HG02759 (cell line): ENCODE results near the gene QSOX2.
"Not testable (repeated sequence)": the region's sequence is repeated elsewhere in the genome, so short reads cannot be mapped to it uniquely, and the experiment has no call there.

Experiments
- ATAC-seq: cut with Tn5 transposase; IDR thresholded peaks from one replicate; pipeline ENCODE4 v1.9.1; 2021; ENCODE audit warnings: mild to moderate bottlenecking, moderate library complexity; ENCODE audit not compliant: unreplicated experiment

Gene QSOX2

GRCh38 chr9:136239135-136239982 is 6.3 kb downstream of the QSOX2 start:
- no peak for ATAC-seq

DNA sequence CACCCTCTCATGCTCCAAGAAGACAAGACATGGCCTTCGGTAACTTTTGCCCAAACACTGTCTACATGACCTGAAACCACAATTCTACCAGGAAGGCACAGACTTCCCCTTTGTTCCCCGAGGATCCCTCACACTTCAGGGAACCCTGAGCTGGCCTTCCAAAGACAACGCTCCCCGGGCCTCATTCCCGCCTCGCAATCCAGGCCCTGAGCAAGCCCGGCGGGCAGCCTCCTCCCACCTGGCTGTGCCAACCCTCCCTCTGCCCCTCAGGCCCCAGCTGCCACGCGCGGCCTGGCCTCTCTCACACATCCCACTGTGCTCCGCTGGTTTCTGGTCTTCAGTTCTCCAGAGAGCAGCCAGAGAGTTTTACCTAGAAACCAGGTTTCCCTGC is 7.3 kb downstream of the QSOX2 start:
- ATAC-seq, result no peak

DNA sequence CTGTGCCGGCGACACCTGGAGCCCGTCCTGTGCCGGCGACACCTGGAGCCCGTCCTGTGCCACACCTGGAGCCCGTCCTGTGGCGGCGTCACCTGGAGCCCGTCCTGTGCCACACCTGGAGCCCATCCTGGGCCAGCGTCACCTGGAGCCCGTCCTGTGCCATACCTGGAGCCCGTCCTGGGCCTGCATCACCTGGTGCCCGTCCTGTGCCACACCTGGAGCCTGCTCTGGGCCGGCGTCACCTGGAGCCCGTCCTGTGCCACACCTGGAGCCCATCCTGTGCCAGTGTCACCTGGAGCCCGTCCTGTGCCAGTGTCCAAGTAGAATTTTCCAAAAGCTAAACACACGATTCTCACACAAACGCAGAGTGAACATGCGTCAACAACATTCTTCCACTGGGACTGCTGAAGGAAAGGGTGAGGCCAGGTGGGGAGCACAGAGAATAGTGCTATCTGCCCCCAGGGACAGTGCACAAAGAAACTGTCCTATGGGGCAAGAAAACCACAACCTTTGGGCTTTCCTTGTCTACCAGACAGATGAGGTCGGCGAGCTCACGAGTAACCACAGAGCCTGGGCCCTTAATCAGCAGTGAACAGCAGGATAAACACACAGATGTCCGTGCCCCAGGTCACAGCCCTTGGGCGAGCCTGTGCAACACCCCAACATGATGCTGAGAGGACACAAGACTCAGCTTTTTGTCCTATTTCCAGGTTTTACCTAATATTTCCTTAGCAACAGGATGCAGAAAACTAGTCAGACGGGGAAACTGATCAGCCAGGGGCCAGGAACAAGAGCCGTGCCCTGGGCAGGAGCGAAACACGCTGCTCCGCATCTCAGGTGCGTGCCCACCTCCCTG is 7.9 kb downstream of the QSOX2 start:
- ATAC-seq, result no peak

DNA sequence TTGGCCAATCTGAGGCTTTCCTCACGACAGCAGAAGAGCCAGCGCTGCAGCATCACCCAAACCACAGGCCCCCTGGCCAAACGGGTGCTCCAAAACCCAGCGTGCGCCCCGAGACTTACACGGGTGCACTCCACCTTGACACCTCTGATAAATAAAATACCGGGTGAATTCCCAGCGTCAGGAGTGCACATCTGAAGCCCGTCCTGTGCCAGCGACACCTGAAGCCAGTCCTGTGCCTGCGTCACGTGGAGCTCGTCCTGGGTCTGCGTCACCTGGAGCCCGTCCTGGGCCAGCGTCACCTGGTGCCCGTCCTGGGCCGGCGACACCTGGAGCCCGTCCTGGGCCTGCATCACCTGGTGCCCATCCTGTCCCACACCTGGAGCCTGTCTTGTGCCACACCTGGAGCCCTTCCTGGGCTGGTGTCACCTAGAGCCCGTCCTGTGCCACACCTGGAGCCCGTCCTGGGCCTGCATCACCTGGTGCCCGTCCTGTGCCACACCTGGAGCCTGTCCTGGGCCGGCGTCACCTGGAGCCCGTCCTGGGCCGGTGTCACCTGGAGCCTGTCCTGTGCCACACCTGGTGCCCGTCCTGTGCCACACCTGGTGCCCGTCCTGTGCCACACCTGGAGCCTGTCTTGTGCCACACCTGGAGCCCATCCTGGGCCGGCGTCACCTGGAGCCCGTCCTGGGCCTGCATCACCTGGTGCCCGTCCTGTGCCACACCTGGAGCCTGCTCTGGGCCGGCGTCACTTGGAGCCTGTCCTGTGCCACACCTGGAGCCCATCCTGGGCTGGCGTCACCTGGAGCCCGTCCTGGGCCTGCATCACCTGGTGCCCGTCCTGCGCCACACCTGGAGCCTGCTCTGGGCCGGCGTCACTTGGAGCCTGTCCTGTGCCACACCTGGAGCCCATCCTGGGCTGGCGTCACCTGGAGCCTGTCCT is 8.9 kb downstream of the QSOX2 start:
- ATAC-seq, result not testable (repeated sequence)

DNA sequence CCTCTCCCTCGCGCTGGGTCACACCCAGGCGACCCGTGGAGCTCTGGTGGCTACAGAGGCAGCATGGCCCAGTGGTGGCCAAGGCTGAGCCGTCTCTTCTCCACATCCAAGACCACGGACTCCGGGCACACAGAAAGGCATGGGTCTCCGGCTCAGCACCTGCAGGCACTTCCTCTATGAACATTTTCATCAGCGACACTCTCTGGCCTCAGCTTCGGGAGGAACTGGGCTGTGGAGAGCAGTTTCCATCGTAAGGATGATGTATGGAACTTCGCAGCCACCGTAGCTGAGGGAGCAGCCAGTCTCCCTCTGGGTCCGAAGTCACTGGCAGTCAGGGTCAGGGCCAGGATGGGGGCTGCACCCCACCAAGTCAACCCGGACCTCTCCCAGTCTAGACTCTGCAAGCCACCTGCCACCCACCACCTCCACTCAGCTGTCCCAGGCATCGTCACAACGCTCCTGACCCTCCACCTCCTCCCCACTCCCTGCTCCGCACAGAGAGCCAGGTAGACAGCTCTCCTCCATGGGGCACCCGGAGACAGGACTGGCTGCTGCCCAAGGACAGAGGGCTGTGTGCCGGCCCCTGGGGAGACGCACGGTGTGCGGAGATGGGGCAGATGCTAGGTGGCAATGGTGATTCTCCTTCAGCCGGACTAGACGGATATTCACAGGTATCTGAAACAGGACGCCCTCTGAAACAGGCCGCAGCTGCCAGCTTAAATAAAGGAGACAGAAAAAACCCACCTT is 9.7 kb downstream of the QSOX2 start:
- ATAC-seq, result no peak

DNA sequence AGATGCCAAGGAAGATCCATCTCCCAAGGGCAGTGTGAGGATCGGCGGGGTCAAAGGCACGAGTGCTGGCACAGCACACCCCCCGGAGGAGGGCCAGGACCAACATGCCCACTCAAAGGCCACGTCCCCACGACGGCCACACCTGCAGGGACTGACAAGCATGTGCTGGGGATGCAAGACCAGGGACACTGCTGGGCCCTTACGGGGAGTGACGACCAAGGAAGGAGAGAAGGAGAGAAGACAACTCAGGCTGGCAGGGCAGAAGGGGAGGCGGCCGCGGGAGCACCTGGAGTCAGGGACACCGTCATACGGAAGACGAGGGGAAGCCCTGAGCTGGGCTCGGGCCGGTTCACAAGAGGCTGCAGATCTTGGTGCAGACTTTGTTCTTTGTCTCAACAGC is 10.4 kb downstream of the QSOX2 start:
- no peak for ATAC-seq

GRCh38 chr9:136234597-136234996 is 11.0 kb downstream of the QSOX2 start:
- ATAC-seq, result no peak

- ATAC-seq, result no peak
These were observed 11.7 kb downstream of the QSOX2 start for GRCh38 chr9:136233868-136234267.

DNA sequence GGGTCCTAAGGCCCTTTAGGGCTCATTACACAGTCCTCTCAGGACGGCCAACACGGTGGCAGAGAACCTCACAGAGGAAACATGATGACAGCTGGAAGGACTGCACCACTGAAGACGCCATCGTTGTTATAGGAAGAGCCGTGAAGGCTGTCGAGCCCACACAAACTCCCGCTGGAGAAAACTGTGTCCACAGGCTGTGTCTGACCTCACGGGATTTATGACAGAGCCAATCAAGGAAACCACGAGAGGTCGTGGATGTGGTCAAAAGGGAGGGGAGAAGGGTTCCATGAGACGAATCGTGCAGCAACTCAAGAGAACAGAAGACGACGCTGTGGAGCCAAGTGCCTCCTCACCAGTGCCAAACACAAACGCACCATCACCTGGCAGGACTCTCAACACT is 12.2 kb downstream of the QSOX2 start:
- ATAC-seq, result no peak

- no peak for ATAC-seq
These were observed 12.6 kb downstream of the QSOX2 start for GRCh38 chr9:136232969-136233368.

GRCh38 chr9:136231478-136232297 is 13.9 kb downstream of the QSOX2 start:
- no peak for ATAC-seq

DNA sequence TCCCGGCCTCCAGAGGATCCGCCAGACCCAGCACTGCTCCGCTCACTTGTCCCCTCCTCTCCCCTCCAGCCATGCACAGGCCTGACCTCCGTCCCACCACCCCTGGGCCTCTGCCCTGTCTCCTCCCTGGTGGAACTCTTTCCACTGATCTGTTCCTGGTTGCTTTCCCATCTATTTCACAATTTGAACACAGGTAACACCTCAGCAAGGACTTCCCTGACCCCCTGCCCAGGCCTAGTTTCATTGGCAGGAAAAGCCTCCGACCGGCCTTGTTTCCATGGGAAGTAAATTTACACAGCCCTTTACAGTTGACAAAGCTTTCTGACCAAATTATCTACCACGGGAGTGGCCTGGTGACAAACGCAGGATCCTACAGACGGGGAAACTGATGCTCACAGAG is 14.8 kb downstream of the QSOX2 start:
- no peak for ATAC-seq

GRCh38 chr9:136230365-136230764 is 15.2 kb downstream of the QSOX2 start:
- ATAC-seq, result no peak

GRCh38 chr9:136229096-136230065 is 16.2 kb downstream of the QSOX2 start:
- ATAC-seq, result no peak

- ATAC-seq, result no peak
These were observed 17.3 kb downstream of the QSOX2 start for GRCh38 chr9:136228107-136228875.

DNA sequence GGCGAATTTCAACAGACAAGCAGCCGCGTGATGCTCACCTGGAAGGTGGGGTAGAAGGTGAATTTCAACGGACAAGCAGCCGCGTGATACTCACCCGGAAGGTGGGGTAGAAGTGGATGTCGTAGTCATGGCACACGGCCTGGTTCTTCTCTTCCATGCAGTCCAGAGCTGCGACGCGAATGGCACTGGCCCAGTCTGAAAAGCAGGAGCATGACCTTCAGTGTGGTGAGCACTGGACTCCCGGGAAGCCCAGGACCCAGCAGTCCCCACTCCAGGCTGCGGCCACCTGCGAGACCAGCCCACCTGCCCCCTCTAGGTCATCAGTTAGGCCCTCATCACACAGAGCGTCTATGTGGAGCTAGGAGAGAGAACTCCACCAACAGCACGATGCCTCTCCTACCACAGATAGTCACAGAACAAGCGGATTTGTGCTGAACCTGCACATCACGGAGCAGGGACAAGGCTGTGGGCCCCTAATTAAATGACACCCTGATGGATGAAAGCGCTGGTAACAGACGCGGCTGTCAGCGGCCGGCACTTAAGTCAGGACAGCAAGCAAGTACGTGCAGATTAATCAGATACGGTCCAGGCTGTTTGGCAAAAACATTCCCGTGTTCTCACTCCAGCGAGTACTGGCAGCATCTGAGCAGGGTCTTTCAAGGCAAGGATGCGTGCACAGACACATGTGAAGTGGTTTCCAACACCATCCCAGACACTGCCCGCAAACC is 18.8 kb downstream of the QSOX2 start:
- no peak for ATAC-seq
